PFSK-1 (cell line): Measurements from ENCODE around the gene ANKRD40CL.

Experiments
- POLR2AphosphoS5 ChIP-seq: IDR thresholded peaks from 2 replicates; pipeline ENCODE4 v1.6.1; 2012; ENCODE audit warnings: low read depth, mild to moderate bottlenecking, control low read depth, low read length, moderate library complexity
- REST ChIP-seq, 2 experiments: IDR thresholded peaks; 2 replicates each; pipeline versions ENCODE4 v1.6.1 to v1.8.0; 2011 to 2012; ENCODE audit warnings: low read depth in 2 of 2, low read length in 2 of 2, control low read depth in 1 of 2, inconsistent platforms in 1 of 2, mild to moderate bottlenecking in 1 of 2, moderate library complexity in 1 of 2; ENCODE audit not compliant: insufficient read depth in 1 of 2

DNA sequence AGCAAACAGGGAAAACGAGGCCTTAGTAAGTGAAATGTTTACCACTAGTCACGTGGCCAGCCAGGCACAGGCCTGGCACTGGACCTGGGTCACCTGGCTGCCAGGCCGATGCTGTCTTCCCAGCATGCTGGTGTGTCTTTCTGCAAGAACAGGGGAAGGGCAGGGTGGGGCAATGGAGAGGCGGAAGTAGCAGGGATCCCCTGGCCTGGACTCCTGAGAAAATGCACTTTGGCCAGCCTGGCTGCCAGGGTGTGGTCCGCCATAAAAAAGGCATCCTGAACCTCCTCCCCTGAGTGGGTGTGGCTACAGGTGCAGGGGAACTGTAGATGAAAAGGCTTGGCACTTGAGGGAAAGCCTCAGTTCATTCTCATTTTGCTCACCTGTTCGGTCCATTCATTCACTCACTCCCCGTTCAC, 1.0 kb upstream of the ANKRD40CL start:
- TF ChIP-seq REST (IDR thresholded peaks at IDR 0.05; ENCODE audit: insufficient read depth in 1 of 2, low read depth in 2 of 2, low read length in 2 of 2) (no peak), POLR2AphosphoS5 (no peak)
